22Rv1 (cell line): ENCODE results near the gene TRPC4AP.

Source experiments
- ZFX ChIP-seq: fragments of 450-650 bp; IDR thresholded peaks from 2 replicates; pipeline ENCODE4 v1.6.1; 2017; ENCODE audit warnings: antibody characterized with exemption, borderline replicate concordance
- TF ChIP-seq, protein P1 (sequence below): fragments of 450-650 bp; IDR thresholded peaks from 2 replicates; pipeline ENCODE4 v1.5.1; 2017; ENCODE audit warnings: mild to moderate bottlenecking

DNA sequence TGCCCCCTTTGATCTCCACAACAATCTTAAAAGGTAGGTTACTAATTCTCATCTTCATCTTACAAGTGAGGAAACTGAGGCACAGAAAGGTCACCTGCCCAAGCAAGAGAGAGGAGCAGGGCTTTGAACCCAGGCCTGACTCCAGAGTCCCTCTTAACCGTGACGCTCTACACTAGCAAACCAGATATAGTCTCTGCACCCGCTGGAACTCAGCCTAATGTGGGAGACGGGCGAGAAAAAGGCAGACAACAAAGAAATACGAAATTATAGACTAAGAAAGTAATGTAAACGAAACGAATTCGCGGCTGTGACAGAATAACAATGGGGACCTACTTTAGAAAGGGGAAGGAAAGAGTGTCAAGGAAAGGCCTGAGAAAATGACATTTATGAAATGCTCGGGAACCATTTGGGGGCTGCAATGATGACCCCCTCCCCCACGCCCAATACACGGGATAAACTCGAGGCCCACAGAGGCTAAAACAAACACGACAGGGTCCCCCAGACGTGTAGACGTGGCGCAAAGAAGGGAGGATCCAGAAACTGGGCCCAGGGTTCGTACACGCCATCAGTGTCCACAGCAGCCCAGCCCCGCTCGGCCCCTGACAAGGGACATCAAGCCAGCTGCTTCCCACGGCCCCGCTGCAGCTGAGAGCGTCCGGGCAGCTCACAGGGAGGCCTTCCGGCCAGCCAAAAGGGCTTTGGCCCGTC lies 637 bp downstream of the TRPC4AP start:
- TF ChIP-seq, protein P1, sequence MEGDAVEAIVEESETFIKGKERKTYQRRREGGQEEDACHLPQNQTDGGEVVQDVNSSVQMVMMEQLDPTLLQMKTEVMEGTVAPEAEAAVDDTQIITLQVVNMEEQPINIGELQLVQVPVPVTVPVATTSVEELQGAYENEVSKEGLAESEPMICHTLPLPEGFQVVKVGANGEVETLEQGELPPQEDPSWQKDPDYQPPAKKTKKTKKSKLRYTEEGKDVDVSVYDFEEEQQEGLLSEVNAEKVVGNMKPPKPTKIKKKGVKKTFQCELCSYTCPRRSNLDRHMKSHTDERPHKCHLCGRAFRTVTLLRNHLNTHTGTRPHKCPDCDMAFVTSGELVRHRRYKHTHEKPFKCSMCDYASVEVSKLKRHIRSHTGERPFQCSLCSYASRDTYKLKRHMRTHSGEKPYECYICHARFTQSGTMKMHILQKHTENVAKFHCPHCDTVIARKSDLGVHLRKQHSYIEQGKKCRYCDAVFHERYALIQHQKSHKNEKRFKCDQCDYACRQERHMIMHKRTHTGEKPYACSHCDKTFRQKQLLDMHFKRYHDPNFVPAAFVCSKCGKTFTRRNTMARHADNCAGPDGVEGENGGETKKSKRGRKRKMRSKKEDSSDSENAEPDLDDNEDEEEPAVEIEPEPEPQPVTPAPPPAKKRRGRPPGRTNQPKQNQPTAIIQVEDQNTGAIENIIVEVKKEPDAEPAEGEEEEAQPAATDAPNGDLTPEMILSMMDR: no peak
- TF ChIP-seq ZFX: no peak
